PFSK-1 (cell line): ENCODE measurements around the gene RAD51B.

Experiments
- POLR2AphosphoS5 ChIP-seq: IDR thresholded peaks from 2 replicates; pipeline ENCODE4 v1.6.1; 2012; ENCODE audit warnings: low read depth, mild to moderate bottlenecking, control low read depth, low read length, moderate library complexity
- REST ChIP-seq, 2 experiments: IDR thresholded peaks; 2 replicates each; pipeline versions ENCODE4 v1.6.1 to v1.8.0; 2011 to 2012; ENCODE audit warnings: low read depth in 2 of 2, low read length in 2 of 2, control low read depth in 1 of 2, inconsistent platforms in 1 of 2, mild to moderate bottlenecking in 1 of 2, moderate library complexity in 1 of 2; ENCODE audit not compliant: insufficient read depth in 1 of 2
- SIN3A ChIP-seq: IDR thresholded peaks from 2 replicates; pipeline ENCODE4 v1.6.1; 2012; ENCODE audit warnings: mild to moderate bottlenecking, low read length, moderate library complexity, borderline replicate concordance; ENCODE audit not compliant: insufficient read depth
- TAF1 ChIP-seq: IDR thresholded peaks from 2 replicates; pipeline ENCODE4 v1.6.1; 2012; ENCODE audit warnings: low read length, control low read depth, borderline replicate concordance; ENCODE audit not compliant: insufficient read depth

GRCh38 chr14:68444449-68445168 lies 625.0 kb downstream of the RAD51B start:
- TF ChIP-seq REST (IDR thresholded peaks at IDR 0.05; ENCODE audit: insufficient read depth in 1 of 2, low read depth in 2 of 2, low read length in 2 of 2): no peak
- no peak for TF ChIP-seq SIN3A
- no peak for TF ChIP-seq POLR2AphosphoS5
- TF ChIP-seq TAF1: no peak
